Stimulated activated CD8-positive, alpha-beta memory T cell treated with anti-CD3 and anti-CD28 coated beads, Interleukin-15, amount 100 ng/mL, for 1 hour (primary cell): ENCODE measurements around the gene CDKN2AIP.

Experiments
- DNase-seq: peaks from one replicate; pipeline ENCODE4 v3.0.0-alpha.2; 2020; ENCODE audit warnings: low read depth

The CDKN2AIP gene

DNA sequence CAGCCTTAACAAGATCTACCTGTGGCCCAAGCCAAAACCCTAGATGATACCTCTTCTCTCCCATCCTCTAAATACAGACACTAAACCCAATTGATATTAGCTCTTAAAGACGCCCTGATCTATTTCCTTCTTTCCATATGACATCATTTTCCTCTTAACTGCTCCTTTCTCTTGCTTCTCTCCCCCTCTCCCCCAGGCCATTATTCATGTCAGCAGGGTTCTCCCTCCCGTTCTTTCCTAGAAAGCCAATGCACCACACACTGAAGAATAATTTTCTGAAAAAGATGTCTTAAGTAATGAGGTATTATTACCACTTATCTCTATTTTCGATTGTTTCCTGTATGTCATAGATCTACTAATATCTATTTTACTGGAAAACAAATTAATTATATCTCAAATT lies 50.7 kb downstream of the CDKN2AIP start:
- DNase-seq, result no peak
